Panc1 (cell line): ENCODE results near the gene TRAPPC12.

ENCODE experiments used
- POLR2AphosphoS5 ChIP-seq: IDR thresholded peaks from 2 replicates; pipeline ENCODE4 v1.6.1; 2012; ENCODE audit warnings: mild to moderate bottlenecking, low read depth, low read length, moderate library complexity
- SIN3A ChIP-seq: IDR thresholded peaks from 2 replicates; pipeline ENCODE4 v1.6.1; 2012; ENCODE audit warnings: low read depth, mild to moderate bottlenecking, low read length, moderate library complexity, borderline replicate concordance; ENCODE audit not compliant: insufficient read depth
- TF ChIP-seq, protein P1 (sequence below): fragments of 450-650 bp; IDR thresholded peaks from 2 replicates; pipeline ENCODE4 v1.5.1; 2017; ENCODE audit warnings: mild to moderate bottlenecking
- TF ChIP-seq, protein P2 (sequence below), 2 experiments: IDR thresholded peaks; 2 replicates each; pipeline ENCODE4 v1.6.1; 2011 to 2012; ENCODE audit warnings: low read depth in 2 of 2, control low read depth in 1 of 2, low read length in 1 of 2, mild to moderate bottlenecking in 1 of 2, moderate library complexity in 1 of 2; ENCODE audit not compliant: insufficient read depth in 1 of 2

DNA sequence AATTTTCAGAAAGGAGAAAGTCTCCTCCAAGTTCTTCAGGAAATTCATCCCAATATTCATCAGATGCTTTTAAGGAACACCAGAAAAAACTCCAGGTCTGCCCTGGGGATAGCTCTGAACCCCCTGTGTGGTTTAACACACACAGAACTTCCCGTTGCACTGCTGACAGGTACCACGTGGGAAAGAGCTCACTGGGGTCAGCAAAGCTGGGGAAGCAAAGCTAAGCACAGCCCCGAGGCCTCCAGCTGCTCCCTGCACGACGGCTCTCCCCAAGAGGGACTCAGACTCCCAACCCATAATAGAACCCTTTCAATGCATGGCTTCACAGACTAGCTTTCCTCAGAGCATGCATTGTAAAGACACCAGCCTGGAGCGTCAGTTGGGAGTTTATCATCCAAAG is 111.8 kb downstream of the TRAPPC12 start:
- TF ChIP-seq, protein P1, sequence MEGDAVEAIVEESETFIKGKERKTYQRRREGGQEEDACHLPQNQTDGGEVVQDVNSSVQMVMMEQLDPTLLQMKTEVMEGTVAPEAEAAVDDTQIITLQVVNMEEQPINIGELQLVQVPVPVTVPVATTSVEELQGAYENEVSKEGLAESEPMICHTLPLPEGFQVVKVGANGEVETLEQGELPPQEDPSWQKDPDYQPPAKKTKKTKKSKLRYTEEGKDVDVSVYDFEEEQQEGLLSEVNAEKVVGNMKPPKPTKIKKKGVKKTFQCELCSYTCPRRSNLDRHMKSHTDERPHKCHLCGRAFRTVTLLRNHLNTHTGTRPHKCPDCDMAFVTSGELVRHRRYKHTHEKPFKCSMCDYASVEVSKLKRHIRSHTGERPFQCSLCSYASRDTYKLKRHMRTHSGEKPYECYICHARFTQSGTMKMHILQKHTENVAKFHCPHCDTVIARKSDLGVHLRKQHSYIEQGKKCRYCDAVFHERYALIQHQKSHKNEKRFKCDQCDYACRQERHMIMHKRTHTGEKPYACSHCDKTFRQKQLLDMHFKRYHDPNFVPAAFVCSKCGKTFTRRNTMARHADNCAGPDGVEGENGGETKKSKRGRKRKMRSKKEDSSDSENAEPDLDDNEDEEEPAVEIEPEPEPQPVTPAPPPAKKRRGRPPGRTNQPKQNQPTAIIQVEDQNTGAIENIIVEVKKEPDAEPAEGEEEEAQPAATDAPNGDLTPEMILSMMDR = no peak
- TF ChIP-seq, protein P2, sequence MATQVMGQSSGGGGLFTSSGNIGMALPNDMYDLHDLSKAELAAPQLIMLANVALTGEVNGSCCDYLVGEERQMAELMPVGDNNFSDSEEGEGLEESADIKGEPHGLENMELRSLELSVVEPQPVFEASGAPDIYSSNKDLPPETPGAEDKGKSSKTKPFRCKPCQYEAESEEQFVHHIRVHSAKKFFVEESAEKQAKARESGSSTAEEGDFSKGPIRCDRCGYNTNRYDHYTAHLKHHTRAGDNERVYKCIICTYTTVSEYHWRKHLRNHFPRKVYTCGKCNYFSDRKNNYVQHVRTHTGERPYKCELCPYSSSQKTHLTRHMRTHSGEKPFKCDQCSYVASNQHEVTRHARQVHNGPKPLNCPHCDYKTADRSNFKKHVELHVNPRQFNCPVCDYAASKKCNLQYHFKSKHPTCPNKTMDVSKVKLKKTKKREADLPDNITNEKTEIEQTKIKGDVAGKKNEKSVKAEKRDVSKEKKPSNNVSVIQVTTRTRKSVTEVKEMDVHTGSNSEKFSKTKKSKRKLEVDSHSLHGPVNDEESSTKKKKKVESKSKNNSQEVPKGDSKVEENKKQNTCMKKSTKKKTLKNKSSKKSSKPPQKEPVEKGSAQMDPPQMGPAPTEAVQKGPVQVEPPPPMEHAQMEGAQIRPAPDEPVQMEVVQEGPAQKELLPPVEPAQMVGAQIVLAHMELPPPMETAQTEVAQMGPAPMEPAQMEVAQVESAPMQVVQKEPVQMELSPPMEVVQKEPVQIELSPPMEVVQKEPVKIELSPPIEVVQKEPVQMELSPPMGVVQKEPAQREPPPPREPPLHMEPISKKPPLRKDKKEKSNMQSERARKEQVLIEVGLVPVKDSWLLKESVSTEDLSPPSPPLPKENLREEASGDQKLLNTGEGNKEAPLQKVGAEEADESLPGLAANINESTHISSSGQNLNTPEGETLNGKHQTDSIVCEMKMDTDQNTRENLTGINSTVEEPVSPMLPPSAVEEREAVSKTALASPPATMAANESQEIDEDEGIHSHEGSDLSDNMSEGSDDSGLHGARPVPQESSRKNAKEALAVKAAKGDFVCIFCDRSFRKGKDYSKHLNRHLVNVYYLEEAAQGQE (IDR thresholded peaks at IDR 0.05; ENCODE audit: insufficient read depth in 1 of 2, low read depth in 2 of 2, low read length in 1 of 2) = no peak
- no peak for TF ChIP-seq POLR2AphosphoS5
- no peak for TF ChIP-seq SIN3A
